GM21619 (cell line): Measurements from ENCODE around the gene ZBTB5.
A peak's percentile ranks its signal among the peaks of the same experiment; 100 is the strongest.
"Not testable (repeated sequence)": the region's sequence is repeated elsewhere in the genome, so short reads cannot be mapped to it uniquely, and the experiment has no call there.

Source experiments
- ATAC-seq: cut with Tn5 transposase; IDR thresholded peaks from one replicate; pipeline ENCODE4 v1.9.1; 2021; ENCODE audit not compliant: unreplicated experiment

ZBTB5 gene

GRCh38 chr9:37486616-37487548 is 21.6 kb upstream of the ZBTB5 start:
- ATAC-seq, result no peak

GRCh38 chr9:37486256-37486615 is 21.0 kb upstream of the ZBTB5 start:
- ATAC-seq, result no peak

- peak; percentile 98 for ATAC-seq
Measured at GRCh38 chr9:37485389-37486255, 20.4 kb upstream of the ZBTB5 start, which contains the start of gene POLR1E. Gene POLR1E, plus strand, starts transcription at chr9:37485948. Its CDS starts 100 bp downstream, at chr9:37486048.

- no peak for ATAC-seq
Measured at GRCh38 chr9:37480759-37481158, 15.5 kb upstream of the ZBTB5 start.

- not testable (repeated sequence) for ATAC-seq
Measured at GRCh38 chr9:37477987-37478619, 12.9 kb upstream of the ZBTB5 start.

GRCh38 chr9:37477443-37477842 is 12.2 kb upstream of the ZBTB5 start:
- not testable (repeated sequence) for ATAC-seq

- no peak for ATAC-seq
Measured at GRCh38 chr9:37476930-37477329, 11.7 kb upstream of the ZBTB5 start.

GRCh38 chr9:37474438-37474837 is 9.2 kb upstream of the ZBTB5 start:
- no peak for ATAC-seq

GRCh38 chr9:37473982-37474381 is 8.7 kb upstream of the ZBTB5 start:
- ATAC-seq, result not testable (repeated sequence)

GRCh38 chr9:37471942-37472684 is 6.9 kb upstream of the ZBTB5 start:
- ATAC-seq, result no peak

GRCh38 chr9:37468620-37469019 is 3.4 kb upstream of the ZBTB5 start:
- ATAC-seq, result no peak

GRCh38 chr9:37467530-37467929 is 2.3 kb upstream of the ZBTB5 start:
- not testable (repeated sequence) for ATAC-seq

- peak; percentile 9 for ATAC-seq
Measured at GRCh38 chr9:37466037-37466709, 923 bp upstream of the ZBTB5 start.

GRCh38 chr9:37464426-37465248 is 613 bp downstream of the ZBTB5 start:
- peak; percentile 25 for ATAC-seq

GRCh38 chr9:37464006-37464405 is 1.2 kb downstream of the ZBTB5 start:
- ATAC-seq, result no peak

- no peak for ATAC-seq
Measured at GRCh38 chr9:37456817-37457216, 8.4 kb downstream of the ZBTB5 start.

GRCh38 chr9:37455884-37456647 is 9.2 kb downstream of the ZBTB5 start:
- ATAC-seq, result no peak

- no peak for ATAC-seq
Measured at GRCh38 chr9:37454238-37454637, 11.0 kb downstream of the ZBTB5 start.
